HG03045 (cell line): ENCODE measurements around the gene PRDM15.

ENCODE experiments used
- ATAC-seq: cut with Tn5 transposase; IDR thresholded peaks from one replicate; pipeline ENCODE4 v1.9.1; 2021; ENCODE audit warnings: mild to moderate bottlenecking, moderate library complexity; ENCODE audit not compliant: unreplicated experiment

Gene PRDM15

GRCh38 chr21:41879190-41879998 is at the start of gene PRDM15:
TSS of gene PRDM15 (minus strand) at chr21:41879344. CDS start at chr21:41860363, 18,981 bp downstream.
- peak; percentile 66 for ATAC-seq

- peak; percentile 38 for ATAC-seq
These were observed 49.6 kb upstream of the PRDM15 start for GRCh38 chr21:41928621-41929220.

GRCh38 chr21:41927727-41928409 is 48.7 kb upstream of the PRDM15 start:
- peak; percentile 40 for ATAC-seq

- ATAC-seq, result no peak
These were observed 47.6 kb upstream of the PRDM15 start for GRCh38 chr21:41926807-41927171.

GRCh38 chr21:41926117-41926806 is 47.1 kb upstream of the PRDM15 start:
- peak; percentile 54 for ATAC-seq

- ATAC-seq, result no peak
These were observed 46.6 kb upstream of the PRDM15 start for GRCh38 chr21:41925767-41926116.

- no peak for ATAC-seq
These were observed 45.2 kb upstream of the PRDM15 start for GRCh38 chr21:41924368-41924754.

GRCh38 chr21:41923631-41924367 is 44.7 kb upstream of the PRDM15 start:
- ATAC-seq, result no peak

GRCh38 chr21:41923186-41923585 is 44.0 kb upstream of the PRDM15 start:
- ATAC-seq, result no peak

GRCh38 chr21:41921021-41921420 is 41.9 kb upstream of the PRDM15 start:
- no peak for ATAC-seq

- ATAC-seq, result no peak
These were observed 41.3 kb upstream of the PRDM15 start for GRCh38 chr21:41920476-41920875.

- no peak for ATAC-seq
These were observed 40.7 kb upstream of the PRDM15 start for GRCh38 chr21:41919666-41920398.

GRCh38 chr21:41918561-41919358 is 39.6 kb upstream of the PRDM15 start:
- no peak for ATAC-seq

GRCh38 chr21:41917531-41917930 is 38.4 kb upstream of the PRDM15 start:
- ATAC-seq, result no peak

- ATAC-seq, result no peak
These were observed 37.8 kb upstream of the PRDM15 start for GRCh38 chr21:41916888-41917433.

GRCh38 chr21:41914965-41915364 is 35.8 kb upstream of the PRDM15 start:
- ATAC-seq, result no peak

- no peak for ATAC-seq
These were observed 35.2 kb upstream of the PRDM15 start for GRCh38 chr21:41914358-41914757.

- no peak for ATAC-seq
These were observed 34.1 kb upstream of the PRDM15 start for GRCh38 chr21:41913230-41913629.

- no peak for ATAC-seq
These were observed 29.7 kb upstream of the PRDM15 start for GRCh38 chr21:41908829-41909228.
